HCT116 (cell line): ENCODE data around the gene TBX3. TPM values are rescaled to one million over a fixed set of nuclear protein-coding genes. Genes with fewer than 3 reads are reported as not detected.

ENCODE experiments used
- ATAC-seq: fragments of 200-7000 bp; cut with Tn5 transposase; 2 replicates; pipeline ENCODE4 v1.9.1; 2020; ENCODE audit warnings: mild to moderate bottlenecking, moderate library complexity
- BruUV-seq: library from RNA; stranded (reverse); fragments of 400-500 nt; replicated peaks from 2 replicates; lab custom pipeline; 2021; lab: Mats Ljungman, UMichigan
- CTCF ChIA-PET: fragments of 300-600 bp; sonication (Branson Sonifier 250); formaldehyde crosslinking; loops from one replicate; lab custom pipeline; 2021; ENCODE audit warnings: antibody characterized with exemption; lab: Charles Lee
- POLR2A ChIA-PET: fragments of 300-600, 350-600 bp; sonication (Branson Sonifier 250); formaldehyde crosslinking; loops from one replicate; lab custom pipeline; 2021; ENCODE audit warnings: antibody characterized with exemption; lab: Charles Lee
- RAD21 ChIA-PET, 2 experiments: fragments of 300-600 bp; sonication (Branson Sonifier 250); formaldehyde crosslinking; loops; one replicate each; lab custom pipeline; 2023; ENCODE audit warnings: low total read pairs in 2 of 2; ENCODE audit not compliant: uncharacterized antibody in 2 of 2, unreplicated experiment in 2 of 2, low non-redundant PET in 1 of 2; lab: Charles Lee
- DNase-seq: peaks from one replicate; pipeline ENCODE4 v3.0.0-alpha.2; 2010; ENCODE audit warnings: low read depth, low spot score
- H2AFZ ChIP-seq: fragments of 200-600 bp; shearing (Covaris generic), sonication (generic); 2 replicates; pipeline ENCODE4 v1.6.1; 2017; ENCODE audit warnings: low read depth, mixed run types, mixed read lengths, antibody characterized with exemption, low read length; ENCODE audit not compliant: poor library complexity, severe bottlenecking
- H3K27ac ChIP-seq: 2 replicates; pipeline ENCODE4 v1.5.1; 2012; ENCODE audit warnings: low read depth, low read length
- H3K27me3 ChIP-seq: fragments of 200-600 bp; sonication (generic); 2 replicates; pipeline ENCODE4 v1.6.1; 2016; ENCODE audit warnings: mixed run types, low read length, mixed read lengths; ENCODE audit not compliant: insufficient read depth
- H3K36me3 ChIP-seq, 2 experiments: fragments of 200-500 bp in 1 of 2; fragments of 200-600 bp in 1 of 2; sonication (Bioruptor generic) in 1 of 2; sonication (generic) in 1 of 2; 2 replicates each; pipeline versions ENCODE4 v1.5.1 to v1.6.1; 2014 to 2016; ENCODE audit warnings: low read length in 2 of 2, inconsistent platforms in 1 of 2, mixed read lengths in 1 of 2, mixed run types in 1 of 2; ENCODE audit not compliant: insufficient read depth in 2 of 2, control insufficient read depth in 1 of 2
- H3K4me1 ChIP-seq, 2 experiments: fragments of 200-600 bp in 1 of 2; sonication (generic) in 1 of 2; 2 replicates each; pipeline versions ENCODE4 v1.5.1 to v1.6.1; 2012 to 2017; ENCODE audit warnings: low read length in 2 of 2, inconsistent platforms in 1 of 2, mild to moderate bottlenecking in 1 of 2, mixed read lengths in 1 of 2, mixed run types in 1 of 2, moderate library complexity in 1 of 2; ENCODE audit not compliant: insufficient read depth in 2 of 2, control insufficient read depth in 1 of 2
- H3K4me2 ChIP-seq: fragments of 200-600 bp; sonication (generic); 2 replicates; pipeline ENCODE4 v1.6.1; 2017; ENCODE audit warnings: mixed run types, low read length, mixed read lengths
- H3K4me3 ChIP-seq, 2 experiments: fragments of 200-600 bp in 1 of 2; sonication (generic) in 1 of 2; replicated peaks in 1 of 2; 2 replicates each; pipeline ENCODE4 v1.5.1; 2011 to 2016; ENCODE audit warnings: low read length in 2 of 2, control low read depth in 1 of 2, low read depth in 1 of 2, mild to moderate bottlenecking in 1 of 2, mixed read lengths in 1 of 2, mixed run types in 1 of 2
- H3K79me2 ChIP-seq: fragments of 200-600 bp; sonication (generic); 2 replicates; pipeline ENCODE4 v1.6.1; 2017; ENCODE audit warnings: mild to moderate bottlenecking, mixed run types, low read length, moderate library complexity, mixed read lengths; ENCODE audit not compliant: insufficient read depth
- H3K9ac ChIP-seq: fragments of 200-600 bp; sonication (generic); 2 replicates; pipeline ENCODE4 v1.6.1; 2016; ENCODE audit warnings: low read length, mixed read lengths
- H3K9me2 ChIP-seq: fragments of 200-600 bp; sonication (generic), shearing (Covaris generic); 2 replicates; pipeline ENCODE4 v1.6.1; 2017; ENCODE audit warnings: mixed run types, mild to moderate bottlenecking, moderate library complexity; ENCODE audit not compliant: insufficient read depth
- H3K9me3 ChIP-seq, 2 experiments: fragments of 200-500 bp in 1 of 2; fragments of 200-600 bp in 1 of 2; sonication (Bioruptor generic) in 1 of 2; sonication (generic) in 1 of 2; 2 replicates each; pipeline ENCODE4 v1.6.1; 2014 to 2017; ENCODE audit warnings: low read length in 2 of 2, mixed read lengths in 2 of 2, inconsistent platforms in 1 of 2, low read depth in 1 of 2, mild to moderate bottlenecking in 1 of 2, mixed run types in 1 of 2, moderate library complexity in 1 of 2; ENCODE audit not compliant: control insufficient read depth in 1 of 2, insufficient read depth in 1 of 2
- H4K20me1 ChIP-seq: fragments of 200-600 bp; sonication (generic), shearing (Covaris generic); 2 replicates; pipeline ENCODE4 v1.6.1; 2017; ENCODE audit warnings: mixed run types, mild to moderate bottlenecking, moderate library complexity; ENCODE audit not compliant: insufficient read depth
- JUND ChIP-seq: IDR thresholded peaks from 2 replicates; pipeline ENCODE4 v1.6.1; 2012
- POLR2AphosphoS5 ChIP-seq: IDR thresholded peaks from 2 replicates; pipeline ENCODE4 v1.6.1; 2011; ENCODE audit warnings: mild to moderate bottlenecking, low read depth, low read length, moderate library complexity
- RAD21 ChIP-seq: IDR thresholded peaks from 2 replicates; pipeline ENCODE4 v1.6.1; 2012; ENCODE audit warnings: low read depth, mild to moderate bottlenecking
- REST ChIP-seq: IDR thresholded peaks from 2 replicates; pipeline ENCODE4 v1.6.1; 2012; ENCODE audit warnings: low read depth
- SRF ChIP-seq: IDR thresholded peaks from 2 replicates; pipeline ENCODE4 v1.6.1; 2012; ENCODE audit warnings: low read depth
- TCF7L2 ChIP-seq: IDR thresholded peaks from 2 replicates; pipeline ENCODE4 v1.7.0; 2011; ENCODE audit warnings: borderline replicate concordance, inconsistent platforms; ENCODE audit not compliant: insufficient read depth, insufficient read length; ENCODE audit errors: extremely low read depth
- intact Hi-C: fragments of 100-400 bp; cut with micrococcal nuclease; formaldehyde crosslinking; loops from 2 replicates; pipeline ENCODE4 v1.10.0; 2022
- total RNA-seq: library from RNA; stranded (reverse); gene quantifications from one replicate; pipeline ENCODE4 v1.2.1, GENCODE V29; 2021; ENCODE audit not compliant: unreplicated experiment
- TF ChIP-seq, protein P1 (sequence below): IDR thresholded peaks from 2 replicates; pipeline ENCODE4 v1.6.1; 2012
- TF ChIP-seq, protein P2 (sequence below), 3 experiments: fragments of 200-600 bp in 1 of 3; sonication (generic) in 1 of 3; IDR thresholded peaks in 2 of 3; conservative IDR thresholded peaks in 1 of 3; 2 replicates each; pipeline ENCODE4 v1.5.1; 2012 to 2017; ENCODE audit warnings: low read depth in 2 of 3, low read length in 2 of 3, antibody characterized with exemption in 1 of 3, borderline replicate concordance in 1 of 3, control low read depth in 1 of 3, mild to moderate bottlenecking in 1 of 3, mixed read lengths in 1 of 3, mixed run types in 1 of 3, moderate library complexity in 1 of 3; ENCODE audit not compliant: insufficient read depth in 1 of 3

Gene TBX3
- total RNA-seq, 1 experiment from 2014 or later = 12.8 TPM

DNA sequence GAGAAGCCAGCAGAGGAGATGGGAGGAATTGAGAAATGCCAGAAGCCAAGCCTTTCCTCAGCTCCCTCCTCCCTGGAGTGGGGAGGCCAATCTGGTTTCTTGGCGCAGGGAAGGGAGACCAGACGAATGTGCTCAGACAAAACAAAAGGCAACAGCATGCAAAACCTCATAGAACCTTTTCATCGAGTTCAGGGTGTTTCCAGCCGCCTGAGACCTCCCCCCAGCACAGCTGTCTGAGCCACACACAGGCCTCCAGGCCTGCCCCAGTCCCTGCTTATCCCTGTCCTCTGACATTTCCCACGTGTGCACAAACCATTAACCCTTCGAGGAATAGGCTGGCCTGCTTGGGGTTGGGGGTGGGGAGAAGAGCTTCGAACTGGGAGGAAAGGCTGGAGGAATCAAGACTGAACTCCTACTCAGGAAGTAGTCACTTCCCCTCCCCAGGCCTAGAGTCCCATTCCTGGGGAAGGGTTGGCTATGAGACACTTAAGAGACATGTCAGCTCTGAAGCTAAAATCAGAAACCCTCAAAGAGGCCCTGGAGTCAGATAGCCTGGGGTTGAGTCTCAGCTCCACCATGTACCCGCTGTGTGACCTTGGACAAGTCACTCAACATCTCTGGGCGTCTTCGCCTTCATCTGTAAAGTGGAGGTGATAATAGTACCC lies 10.7 kb downstream of the TBX3 start (continued):
- TF ChIP-seq, protein P1, sequence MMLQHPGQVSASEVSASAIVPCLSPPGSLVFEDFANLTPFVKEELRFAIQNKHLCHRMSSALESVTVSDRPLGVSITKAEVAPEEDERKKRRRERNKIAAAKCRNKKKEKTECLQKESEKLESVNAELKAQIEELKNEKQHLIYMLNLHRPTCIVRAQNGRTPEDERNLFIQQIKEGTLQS = no peak

DNA sequence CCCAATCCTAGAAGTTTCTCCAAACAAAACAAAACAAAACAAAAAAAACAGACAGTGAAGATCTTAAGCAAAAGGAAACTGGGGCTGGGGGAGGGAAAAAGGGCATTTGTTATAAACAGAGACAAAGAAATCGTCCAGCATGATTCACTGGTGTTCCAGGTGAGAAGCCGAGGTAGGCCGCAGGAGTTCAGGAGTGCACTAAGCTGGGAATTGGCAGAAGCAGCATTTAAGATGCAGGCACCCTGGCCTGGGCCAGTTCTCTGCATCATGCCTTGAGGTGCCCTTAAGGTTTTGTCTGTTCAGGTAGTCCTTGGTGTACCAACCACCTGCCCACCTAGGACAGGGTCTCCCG lies 11.2 kb downstream of the TBX3 start:
- no peaks in the 10 kb centered on the region for H4K20me1 ChIP-seq
- H3K9me2 ChIP-seq = no peaks in the 10 kb centered on the region
- H3K4me2 ChIP-seq = no peak overlapping the region
- TF ChIP-seq SRF (no peak), POLR2AphosphoS5 (no peak), JUND (no peak), REST (no peak), RAD21 (no peak), TCF7L2 (no peak)
- TF ChIP-seq, protein P2, sequence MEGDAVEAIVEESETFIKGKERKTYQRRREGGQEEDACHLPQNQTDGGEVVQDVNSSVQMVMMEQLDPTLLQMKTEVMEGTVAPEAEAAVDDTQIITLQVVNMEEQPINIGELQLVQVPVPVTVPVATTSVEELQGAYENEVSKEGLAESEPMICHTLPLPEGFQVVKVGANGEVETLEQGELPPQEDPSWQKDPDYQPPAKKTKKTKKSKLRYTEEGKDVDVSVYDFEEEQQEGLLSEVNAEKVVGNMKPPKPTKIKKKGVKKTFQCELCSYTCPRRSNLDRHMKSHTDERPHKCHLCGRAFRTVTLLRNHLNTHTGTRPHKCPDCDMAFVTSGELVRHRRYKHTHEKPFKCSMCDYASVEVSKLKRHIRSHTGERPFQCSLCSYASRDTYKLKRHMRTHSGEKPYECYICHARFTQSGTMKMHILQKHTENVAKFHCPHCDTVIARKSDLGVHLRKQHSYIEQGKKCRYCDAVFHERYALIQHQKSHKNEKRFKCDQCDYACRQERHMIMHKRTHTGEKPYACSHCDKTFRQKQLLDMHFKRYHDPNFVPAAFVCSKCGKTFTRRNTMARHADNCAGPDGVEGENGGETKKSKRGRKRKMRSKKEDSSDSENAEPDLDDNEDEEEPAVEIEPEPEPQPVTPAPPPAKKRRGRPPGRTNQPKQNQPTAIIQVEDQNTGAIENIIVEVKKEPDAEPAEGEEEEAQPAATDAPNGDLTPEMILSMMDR (IDR thresholded peaks at IDR 0.05 in 2 of 3, conservative IDR thresholded peaks at IDR 0.05 in 1 of 3; ENCODE audit: borderline replicate concordance in 1 of 3, insufficient read depth in 1 of 3, low read depth in 2 of 3, low read length in 2 of 3) = no peak
- H3K27ac ChIP-seq = no peak overlapping the region
- no TSS peak for BruUV-seq
- no peak overlapping the region for H3K4me3 ChIP-seq
- H3K9me3 ChIP-seq = no peaks in the 10 kb centered on the region
- no peaks in the 10 kb centered on the region for H3K79me2 ChIP-seq
- no peaks in the 10 kb centered on the region for H3K27me3 ChIP-seq
- ChIA-PET CTCF (no interaction called here), RAD21 (no interaction called here), POLR2A (no interaction called here)
- H3K36me3 ChIP-seq = peaks cover 3 to 16% of the 10 kb centered on the region in 2 experiments; a peak in 2 of 4 replicates
- no peak overlapping the region for H3K9ac ChIP-seq
- DNase-seq = no peak
- intact Hi-C loops = no loop called here
- H3K4me1 ChIP-seq = peaks cover under 1 to 10% of the 10 kb centered on the region in 2 experiments; a peak in 2 of 4 replicates
- no peak overlapping the region for H2AFZ ChIP-seq
- no peak for ATAC-seq
